SH-SY5Y (cell line): ENCODE data around the gene RHBG.

Experiments
- GATA2 ChIP-seq: IDR thresholded peaks from 2 replicates; pipeline ENCODE4 v1.6.1; 2011; ENCODE audit warnings: mild to moderate bottlenecking, low read depth, low read length
- GATA3 ChIP-seq: IDR thresholded peaks from 2 replicates; pipeline ENCODE4 v1.6.1; 2011; ENCODE audit warnings: low read depth, mild to moderate bottlenecking, low read length, moderate library complexity

DNA sequence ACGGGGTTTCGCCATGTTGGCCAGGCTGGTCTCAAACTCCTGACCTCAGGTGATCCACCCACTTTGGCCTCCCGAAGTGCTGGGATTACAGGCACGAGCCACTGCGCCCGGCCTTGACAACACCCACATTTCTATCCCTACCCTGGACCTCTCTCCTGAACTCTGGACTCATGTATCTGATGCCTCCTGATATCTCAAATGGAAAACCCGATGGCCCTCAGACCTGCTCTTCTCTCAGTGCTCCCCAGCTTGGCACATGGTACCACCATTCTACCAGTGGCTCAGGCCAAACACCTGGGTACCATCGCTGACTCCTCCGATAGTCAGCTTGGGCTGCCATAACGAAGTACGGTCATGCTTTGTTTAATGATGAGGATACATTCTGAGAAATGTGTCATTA lies 8.5 kb upstream of the RHBG start:
- TF ChIP-seq GATA2 = no peak
- TF ChIP-seq GATA3 = no peak
